OCI-M2 (cell line): ENCODE measurements around the gene SMIM29.

Experiments
- DNase-seq: peaks from one replicate; lab custom pipeline; 2025; ENCODE audit not compliant: unreplicated experiment; lab: John Stamatoyannopoulos, UW

The SMIM29 gene

GRCh38 chr6:34241351-34242215 is 7.2 kb downstream of the SMIM29 start:
- no peak for DNase-seq

- no peak for DNase-seq
Measured at GRCh38 chr6:34240329-34241248, 8.2 kb downstream of the SMIM29 start.

- DNase-seq, result no peak
Measured at GRCh38 chr6:34239893-34240292, 8.9 kb downstream of the SMIM29 start.

- no peak for DNase-seq
Measured at GRCh38 chr6:34239500-34239825, 9.3 kb downstream of the SMIM29 start.

GRCh38 chr6:34238585-34239499 is 10.0 kb downstream of the SMIM29 start:
- DNase-seq, result no peak

- DNase-seq, result no peak
Measured at GRCh38 chr6:34237722-34238584, 10.9 kb downstream of the SMIM29 start.

GRCh38 chr6:34237316-34237721 is 11.5 kb downstream of the SMIM29 start:
- no peak for DNase-seq

GRCh38 chr6:34236443-34237315 is 12.1 kb downstream of the SMIM29 start, which contains the start of gene HMGA1:
TSS of gene HMGA1 (plus strand) at chr6:34236873. CDS start at chr6:34240781, 3,908 bp downstream.
- no peak for DNase-seq

- no peak for DNase-seq
Measured at GRCh38 chr6:34236131-34236442, 12.7 kb downstream of the SMIM29 start.

GRCh38 chr6:34235307-34236130 is 13.3 kb downstream of the SMIM29 start:
- no peak for DNase-seq

GRCh38 chr6:34234667-34235306 is 14.0 kb downstream of the SMIM29 start:
- no peak for DNase-seq

- no peak for DNase-seq
Measured at GRCh38 chr6:34233867-34234266, 14.9 kb downstream of the SMIM29 start.

GRCh38 chr6:34232901-34233300 is 15.9 kb downstream of the SMIM29 start:
- DNase-seq, result no peak

- no peak for DNase-seq
Measured at GRCh38 chr6:34231566-34232336, 17.1 kb downstream of the SMIM29 start.

- no peak for DNase-seq
Measured at GRCh38 chr6:34230653-34231371, 18.0 kb downstream of the SMIM29 start.

GRCh38 chr6:34229877-34230276 is 18.9 kb downstream of the SMIM29 start:
- DNase-seq, result no peak
